Thoracic aorta (tissue), 2 donors: ENCODE data around the gene SLC4A1AP. TPM values are rescaled to one million over a fixed set of nuclear protein-coding genes. Genes with fewer than 3 reads are reported as not detected.

Source experiments
- ATAC-seq: fragments of 150-250 bp; one replicate; pipeline ENCODE4 v1.8.0; 2017; ENCODE audit warnings: low read depth; ENCODE audit not compliant: insufficient number of reproducible peaks, low FRiP score
- DNase-seq: peaks from one replicate; pipeline ENCODE4 v3.0.0-alpha.2; 2020; ENCODE audit warnings: low spot score
- H3K27ac ChIP-seq, 2 donors: fragments of 200-600 bp; sonication (generic); 1 replicate in 1 of 2; 2 replicates in 1 of 2; pipeline ENCODE4 v1.5.1; 2016; ENCODE audit warnings: mild to moderate bottlenecking in 2 of 2, moderate library complexity in 2 of 2
- H3K27me3 ChIP-seq: fragments of 200-600 bp; sonication (generic); replicated peaks from 2 replicates; pipeline ENCODE4 v1.6.0; 2016; ENCODE audit warnings: mild to moderate bottlenecking; ENCODE audit not compliant: insufficient read depth
- H3K36me3 ChIP-seq: fragments of 200-600 bp; sonication (generic); one replicate; pipeline ENCODE4 v1.5.1; 2016
- H3K4me1 ChIP-seq, 2 donors: fragments of 200-600 bp; sonication (generic); 1 replicate in 1 of 2; 2 replicates in 1 of 2; pipeline versions ENCODE4 v1.5.1 to v1.6.0; 2016; ENCODE audit warnings: low read depth in 2 of 2, mild to moderate bottlenecking in 1 of 2; ENCODE audit not compliant: control insufficient read depth in 1 of 2
- H3K4me3 ChIP-seq: fragments of 200-600 bp; sonication (generic); 2 replicates; pipeline ENCODE4 v1.5.1; 2016; ENCODE audit warnings: mild to moderate bottlenecking
- H3K9me3 ChIP-seq: fragments of 200-600 bp; sonication (generic); 2 replicates; pipeline ENCODE4 v1.5.1; 2016
- CTCF ChIP-seq: fragments of 200-600 bp; sonication (generic); IDR thresholded peaks from one replicate; pipeline ENCODE4 v1.5.1; 2019; ENCODE audit warnings: antibody characterized with exemption
- total RNA-seq, 2 donors: library from RNA; depleted of rRNA; stranded (reverse); fragments of >200 nt; gene quantifications; one replicate each; pipeline versions ENCODE4 v1.1.0 to v1.2.3, GENCODE V29; 2016

The SLC4A1AP gene
- total RNA-seq, 2 donors from 2014 or later = 19.8 to 23.7 TPM

GRCh38 chr2:27634291-27634690 is 29.4 kb upstream of the SLC4A1AP start:
- Histone ChIP-seq H3K27ac (no peak overlapping the region), H3K4me3 (no peak overlapping the region), H3K4me1 (peaks cover 0 to 8% of the 10 kb centered on the region in 2 donors), H3K36me3 (peaks cover 32% of the 10 kb centered on the region), H3K9me3 (no peaks in the 10 kb centered on the region), H3K27me3 (no peaks in the 10 kb centered on the region)
- DNase-seq = no peak
- ATAC-seq = no peak
- TF ChIP-seq CTCF = no peak

- DNase-seq (no peak), ATAC-seq (no peak)
- Histone ChIP-seq H3K27ac (no peak overlapping the region), H3K4me3 (no peak overlapping the region), H3K36me3 (peaks cover 50% of the 10 kb centered on the region), H3K27me3 (no peaks in the 10 kb centered on the region), H3K4me1 (no peaks in the 10 kb centered on the region), H3K9me3 (no peaks in the 10 kb centered on the region)
- no peak for TF ChIP-seq CTCF
These were observed 26.9 kb upstream of the SLC4A1AP start for GRCh38 chr2:27636766-27637165.

GRCh38 chr2:27638037-27638637 is 25.6 kb upstream of the SLC4A1AP start:
- Histone ChIP-seq H3K36me3 (peaks cover 59% of the 10 kb centered on the region), H3K27me3 (no peaks in the 10 kb centered on the region), H3K4me3 (no peak overlapping the region), H3K27ac (no peak overlapping the region), H3K4me1 (no peaks in the 10 kb centered on the region), H3K9me3 (no peaks in the 10 kb centered on the region)
- no peak for ATAC-seq
- TF ChIP-seq CTCF = no peak
- DNase-seq = no peak

GRCh38 chr2:27638709-27639108 is 25.0 kb upstream of the SLC4A1AP start:
- no peaks in the 10 kb centered on the region for H3K27me3 ChIP-seq
- no peaks in the 10 kb centered on the region for H3K4me1 ChIP-seq
- no peaks in the 10 kb centered on the region for H3K9me3 ChIP-seq
- no peak overlapping the region for H3K4me3 ChIP-seq
- H3K36me3 ChIP-seq = peaks cover 59% of the 10 kb centered on the region
- no peak overlapping the region for H3K27ac ChIP-seq
- no peak for TF ChIP-seq CTCF
- ATAC-seq = no peak
- no peak for DNase-seq

- no peaks in the 10 kb centered on the region for H3K27me3 ChIP-seq
- ATAC-seq = no peak
- H3K36me3 ChIP-seq = peaks cover 43% of the 10 kb centered on the region
- no peak for TF ChIP-seq CTCF
- H3K4me3 ChIP-seq = no peak overlapping the region
- no peak overlapping the region for H3K27ac ChIP-seq
- H3K4me1 ChIP-seq = no peaks in the 10 kb centered on the region
- DNase-seq = no peak
- no peaks in the 10 kb centered on the region for H3K9me3 ChIP-seq
These were observed 22.9 kb upstream of the SLC4A1AP start for GRCh38 chr2:27640722-27641245.
